Activated CD8-positive, alpha-beta memory T cell treated with anti-CD3 and anti-CD28 coated beads for 36 hours (primary cell): ENCODE data around the gene EXD2. TPM values are rescaled to one million over a fixed set of nuclear protein-coding genes. Genes with fewer than 3 reads are reported as not detected.
"Not testable (repeated sequence)": the region's sequence is repeated elsewhere in the genome, so short reads cannot be mapped to it uniquely, and the experiment has no call there.

Experiments used
- CTCF ChIA-PET: fragments of 350-600 bp; sonication (Branson Sonifier 250); formaldehyde crosslinking; loops from one replicate; lab custom pipeline; 2021; ENCODE audit warnings: antibody characterized with exemption; lab: Charles Lee
- POLR2A ChIA-PET: fragments of 350-600 bp; sonication (Branson Sonifier 250); formaldehyde crosslinking; loops from one replicate; lab custom pipeline; 2021; ENCODE audit warnings: antibody characterized with exemption; lab: Charles Lee
- total RNA-seq, 2 experiments: library from RNA; stranded (reverse); gene quantifications; one replicate each; pipeline ENCODE4 v1.2.3, GENCODE V29; 2021

EXD2 gene
- total RNA-seq, 2 experiments from 2014 or later, result 10.9 to 12.2 TPM

DNA sequence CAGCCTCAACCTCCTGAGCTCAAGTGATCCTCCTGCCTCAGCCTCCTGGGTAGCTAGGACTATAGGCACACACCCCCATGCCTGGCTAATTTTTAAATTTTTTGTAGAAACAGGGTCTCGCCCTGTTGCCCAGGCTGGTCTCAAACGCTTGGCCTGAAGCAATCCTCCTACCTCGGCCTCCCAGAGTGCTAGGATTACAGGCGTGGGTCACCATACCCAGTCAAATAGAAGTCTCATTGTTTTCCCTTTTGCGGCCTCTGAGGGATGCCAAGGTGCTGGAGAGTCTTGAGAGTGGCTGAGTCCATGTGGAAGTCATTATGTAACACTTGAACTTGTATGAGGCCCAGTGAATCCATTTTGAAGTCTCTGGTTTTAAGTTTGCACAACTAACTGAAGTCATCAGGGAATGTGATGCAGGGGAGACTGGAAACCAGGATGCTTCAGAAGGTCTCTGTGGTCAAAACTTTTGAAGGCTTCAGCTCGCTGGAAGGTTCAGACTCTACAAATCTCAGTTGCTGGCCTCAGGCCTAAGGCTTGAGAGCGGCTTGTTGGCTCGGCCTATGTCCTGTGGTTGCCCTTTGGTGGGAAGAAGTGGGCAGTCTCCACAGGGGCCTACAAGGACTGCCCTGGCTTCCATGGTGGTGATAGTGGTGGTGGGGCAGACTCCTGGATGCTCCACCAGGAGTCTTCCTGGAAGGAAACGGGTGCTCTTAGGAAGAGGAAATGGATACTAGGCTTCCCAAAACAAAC, 97.8 kb downstream of the EXD2 start:
- ChIA-PET POLR2A (no interaction called here), CTCF (no interaction called here)

DNA sequence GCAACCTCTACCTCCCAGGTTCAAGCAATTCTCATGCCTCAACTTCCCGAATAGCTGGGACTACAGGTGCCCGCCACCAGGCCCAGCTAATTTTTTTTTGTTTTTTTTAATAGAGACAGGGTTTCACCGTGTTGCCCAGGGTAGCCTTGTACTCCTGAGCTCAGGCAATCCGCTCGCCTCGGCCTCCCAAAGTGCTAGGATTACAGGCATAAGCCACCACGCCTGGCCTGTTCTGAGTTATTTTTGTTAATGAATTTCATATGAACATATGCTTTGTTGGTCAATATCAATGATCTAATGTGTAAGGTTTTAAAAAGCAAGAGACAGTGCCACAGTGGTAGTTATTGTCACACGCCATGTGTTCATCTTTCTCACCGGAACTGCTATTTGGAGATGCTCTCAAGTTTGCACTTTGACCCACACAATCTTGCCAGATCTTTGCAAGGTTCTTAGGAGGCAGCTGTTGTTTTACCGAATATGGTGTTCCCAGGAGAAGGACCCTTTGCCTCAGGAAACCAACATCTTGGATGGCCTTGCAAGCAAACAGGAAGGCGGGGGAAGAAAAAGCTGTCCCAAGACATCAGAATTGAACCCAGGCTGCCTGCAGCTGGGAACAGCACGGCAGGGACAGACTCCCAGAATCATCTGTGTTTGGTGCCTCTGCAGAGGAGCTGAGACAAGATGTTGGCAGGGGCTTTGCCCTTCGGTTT, 98.7 kb downstream of the EXD2 start:
- ChIA-PET POLR2A (no interaction called here), CTCF (no interaction called here)

DNA sequence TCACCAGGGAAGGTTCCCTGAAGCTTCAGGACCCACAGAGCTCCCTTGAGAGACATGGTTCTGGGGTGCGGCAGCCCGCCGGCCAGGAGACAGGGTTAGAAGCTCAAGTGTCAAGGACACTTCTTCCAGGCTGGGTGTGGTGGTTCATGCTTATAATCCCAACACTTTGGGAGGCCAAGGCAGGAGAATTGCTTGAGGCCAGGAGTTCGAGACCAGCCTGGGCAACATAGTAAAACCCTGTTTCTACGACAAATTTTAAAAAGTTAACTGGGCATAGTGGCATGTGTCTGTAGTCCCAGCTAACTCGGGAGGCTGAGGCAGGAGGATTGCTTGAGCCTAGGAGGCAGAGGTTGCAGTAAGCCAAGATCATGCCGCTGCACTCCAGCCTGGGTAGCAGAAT, 99.6 kb downstream of the EXD2 start:
- CTCF ChIA-PET, result not testable (repeated sequence)

DNA sequence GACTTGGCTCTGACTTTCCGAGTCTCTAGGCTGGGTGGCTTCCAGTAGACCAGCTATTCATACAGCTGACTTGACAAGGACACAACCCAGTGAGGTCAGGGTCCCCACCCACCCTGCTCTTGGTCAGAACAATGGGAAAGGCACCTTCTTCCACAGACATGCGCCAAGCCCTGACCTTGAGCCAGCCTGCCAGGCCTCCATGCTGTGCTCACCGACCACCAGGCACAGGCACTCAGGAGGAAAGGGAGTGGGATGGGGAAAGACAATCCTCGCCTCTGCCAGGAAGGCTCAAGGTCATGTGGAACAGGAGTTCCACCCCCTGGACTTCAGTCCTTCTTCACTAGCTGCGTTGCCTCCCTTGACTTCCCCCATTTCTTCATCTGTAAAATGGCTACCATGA, 100.1 kb downstream of the EXD2 start:
- CTCF ChIA-PET, result no interaction called here
- POLR2A ChIA-PET, result no interaction called here

More for the DNA sequence above, 99.6 kb downstream of the EXD2 start:
- POLR2A ChIA-PET, result not testable (repeated sequence)

DNA sequence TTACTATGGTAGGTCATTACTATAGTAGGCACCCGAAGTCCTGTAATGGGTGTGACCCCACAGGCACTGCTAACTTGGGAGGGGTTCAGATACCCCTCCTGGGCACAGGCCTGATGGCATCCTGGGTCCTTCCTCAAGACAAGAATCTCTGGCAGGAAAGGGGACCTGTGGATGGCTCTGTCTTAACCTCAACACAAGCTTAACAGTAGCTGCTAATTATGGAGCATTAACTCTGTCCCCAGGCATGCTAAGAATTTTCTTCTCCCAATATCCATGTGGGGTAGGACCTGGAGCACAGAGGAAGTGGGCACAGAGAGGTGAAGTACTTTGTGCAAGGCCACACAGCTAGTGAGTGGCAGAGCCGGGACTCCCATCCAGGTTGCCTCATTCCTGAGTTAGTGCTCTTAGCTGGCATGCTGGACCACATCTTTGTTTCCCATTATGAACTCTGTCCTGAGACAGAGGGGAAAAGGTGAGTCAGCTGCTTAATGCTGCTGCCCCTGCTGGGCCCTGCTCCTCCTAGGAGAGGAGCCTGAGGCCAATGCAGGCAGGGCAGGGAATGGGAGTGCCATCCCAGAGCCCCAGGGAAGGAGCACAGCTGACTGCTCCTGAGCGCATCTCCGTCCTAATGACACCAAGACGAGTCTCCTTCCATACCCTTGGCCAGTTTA, 100.7 kb downstream of the EXD2 start:
- POLR2A ChIA-PET, result no interaction called here
- CTCF ChIA-PET, result no interaction called here

Other genes starting within 250 kb of the EXD2 start
- 10 to 100 TPM; 73.8 to 73.9 TPM for gene ACTN1, start 212.2 kb upstream of the EXD2 start, total RNA-seq
- gene DCAF5, start 38.4 kb upstream of the EXD2 start, total RNA-seq, result 10 to 100 TPM; 30.4 to 32.1 TPM
- gene GALNT16, start 68.7 kb downstream of the EXD2 start, total RNA-seq, result under 1 TPM; 0.08 to 0.19 TPM
- gene ERH, start 206.8 kb downstream of the EXD2 start, total RNA-seq, result 100 to 1,000 TPM; 386 to 398 TPM
- 10 to 100 TPM; 53.6 to 54.9 TPM for gene SLC39A9, start 207.2 kb downstream of the EXD2 start, total RNA-seq